ENCODE data around the gene HIBCH. TPM values are rescaled to one million over a fixed set of nuclear protein-coding genes. Genes with fewer than 3 reads are reported as not detected.
A peak's percentile ranks its signal among the peaks of the same experiment; 100 is the strongest.
"Not testable (repeated sequence)": the region's sequence is repeated elsewhere in the genome, so short reads cannot be mapped to it uniquely, and the experiment has no call there.

The HIBCH gene
- total and polyA plus RNA-seq, 4 experiments from 2014 or later = 19.3 to 22.3 (median 19.8) TPM

- intact Hi-C loops (cut with micrococcal nuclease) = loop anchor here (10.0 kb wide), 1 partner anchor 867 kb away; the partner anchor contains the start of gene WDR75
- no peaks in the 10 kb centered on the region for H3K4me1 ChIP-seq (ENCODE audit: insufficient read depth, low read length)
- H3K36me3 ChIP-seq (ENCODE audit: insufficient read depth, low read length) = no peaks in the 10 kb centered on the region
- Mint-ChIP-seq H3K27me3 (no peaks in the 10 kb centered on the region), H3K27ac (no peak overlapping the region), H3K4me1 (peaks cover 12 to 20% (median 16%) of the 10 kb centered on the region in 4 donors), H3K9me3 (no peaks in the 10 kb centered on the region), H3K4me3 (no peak overlapping the region), H3K36me3 (peaks cover 34 to 36% of the 10 kb centered on the region in 2 donors)
- DNase-seq = no peak
- CTCF ChIA-PET (ENCODE audit: partially characterized antibody) = no interaction called here
- no peaks in the 10 kb centered on the region for H3K9me3 ChIP-seq (ENCODE audit: control insufficient read depth in 1 of 2, low read length in 2 of 2)
- POLR2A ChIA-PET (ENCODE audit: partially characterized antibody) = interaction anchor here (1.3 kb wide), 1 partner anchor 10 kb away, joined by 3 read pairs; no protein-coding TSS in a partner anchor
- no peaks in the 10 kb centered on the region for H3K27me3 ChIP-seq (ENCODE audit: insufficient read depth, low read length)
- H3K4me3 ChIP-seq (ENCODE audit: low read length in 2 of 2) = no peak overlapping the region
- no peak overlapping the region for H3K27ac ChIP-seq (ENCODE audit: low read depth, low read length)
These were observed 7.6 kb downstream of the HIBCH start for GRCh38 chr2:190311893-190312634.

- H3K27ac ChIP-seq (ENCODE audit: low read depth, low read length) = no peak overlapping the region
- Mint-ChIP-seq H3K36me3 (peaks cover 50 to 56% of the 10 kb centered on the region in 2 donors), H3K9me3 (no peaks in the 10 kb centered on the region), H3K4me1 (peaks cover 9 to 21% (median 16%) of the 10 kb centered on the region in 4 donors), H3K27me3 (no peaks in the 10 kb centered on the region), H3K4me3 (no peak overlapping the region), H3K27ac (peak overlapping the region in 2 of 7 donors; percentile 5 to 26)
- H3K4me1 ChIP-seq (ENCODE audit: insufficient read depth, low read length) = no peaks in the 10 kb centered on the region
- DNase-seq = no peak
- H3K4me3 ChIP-seq (ENCODE audit: low read length in 2 of 2) = no peak overlapping the region
- no peaks in the 10 kb centered on the region for H3K9me3 ChIP-seq (ENCODE audit: control insufficient read depth in 1 of 2, low read length in 2 of 2)
- ChIA-PET CTCF (ENCODE audit: partially characterized antibody) (no interaction called here), POLR2A (ENCODE audit: partially characterized antibody) (no interaction called here)
- intact Hi-C loops (cut with micrococcal nuclease) = no loop called here
- H3K36me3 ChIP-seq (ENCODE audit: insufficient read depth, low read length) = peaks cover 4% of the 10 kb centered on the region
- H3K27me3 ChIP-seq (ENCODE audit: insufficient read depth, low read length) = no peaks in the 10 kb centered on the region
These were observed 11.6 kb downstream of the HIBCH start for GRCh38 chr2:190308031-190308430.

- peaks cover 0 to 3% (median 2%) of the 10 kb centered on the region in 8 donors for H3K9me3 Mint-ChIP-seq
- H3K36me3 ChIP-seq (ENCODE audit: insufficient read depth, low read length) = peaks cover 4% of the 10 kb centered on the region
- H3K4me1 Mint-ChIP-seq = peaks cover 6 to 24% (median 16%) of the 10 kb centered on the region in 4 donors
- no peak for DNase-seq
- intact Hi-C loops (cut with micrococcal nuclease) = no loop called here
- H3K27ac ChIP-seq (ENCODE audit: low read depth, low read length) = no peak overlapping the region
- H3K27ac Mint-ChIP-seq = no peak overlapping the region
- ChIA-PET CTCF (ENCODE audit: partially characterized antibody) (no interaction called here), POLR2A (ENCODE audit: partially characterized antibody) (no interaction called here)
- H3K27me3 ChIP-seq (ENCODE audit: insufficient read depth, low read length) = no peaks in the 10 kb centered on the region
- H3K4me3 ChIP-seq (ENCODE audit: low read length in 2 of 2) = no peak overlapping the region
- no peaks in the 10 kb centered on the region for H3K27me3 Mint-ChIP-seq
- no peaks in the 10 kb centered on the region for H3K4me1 ChIP-seq (ENCODE audit: insufficient read depth, low read length)
- H3K4me3 Mint-ChIP-seq = no peak overlapping the region
- H3K9me3 ChIP-seq (ENCODE audit: control insufficient read depth in 1 of 2, low read length in 2 of 2) = no peaks in the 10 kb centered on the region
- H3K36me3 Mint-ChIP-seq = peaks cover 55 to 63% of the 10 kb centered on the region in 2 donors
These were observed 15.2 kb downstream of the HIBCH start for GRCh38 chr2:190304404-190304803.

- Histone ChIP-seq H3K4me1 (ENCODE audit: insufficient read depth, low read length) (no peaks in the 10 kb centered on the region), H3K27ac (ENCODE audit: low read depth, low read length) (no peak overlapping the region), H3K36me3 (ENCODE audit: insufficient read depth, low read length) (peaks cover 4% of the 10 kb centered on the region), H3K9me3 (ENCODE audit: control insufficient read depth in 1 of 2, low read length in 2 of 2) (no peaks in the 10 kb centered on the region), H3K27me3 (ENCODE audit: insufficient read depth, low read length) (no peaks in the 10 kb centered on the region), H3K4me3 (ENCODE audit: low read length in 2 of 2) (no peak overlapping the region)
- intact Hi-C loops (cut with micrococcal nuclease) = no loop called here
- Mint-ChIP-seq H3K36me3 (peaks cover 51 to 62% of the 10 kb centered on the region in 2 donors), H3K27me3 (no peaks in the 10 kb centered on the region), H3K27ac (no peak overlapping the region), H3K9me3 (peaks cover 0 to 4% (median 2%) of the 10 kb centered on the region in 8 donors), H3K4me3 (no peak overlapping the region), H3K4me1 (peaks cover 6 to 24% (median 16%) of the 10 kb centered on the region in 4 donors)
- CTCF ChIA-PET (ENCODE audit: partially characterized antibody) = interaction anchor here (1.3 kb wide), 1 partner anchor 541 kb away, joined by 3 read pairs; the partner anchor contains the start of gene OSGEPL1
- no peak for DNase-seq
- POLR2A ChIA-PET (ENCODE audit: partially characterized antibody) = no interaction called here
These were observed 16.0 kb downstream of the HIBCH start for GRCh38 chr2:190303647-190304046.

- H3K4me1 Mint-ChIP-seq = peaks cover 6 to 24% (median 14%) of the 10 kb centered on the region in 4 donors
- Histone ChIP-seq H3K4me1 (ENCODE audit: insufficient read depth, low read length) (no peaks in the 10 kb centered on the region), H3K27me3 (ENCODE audit: insufficient read depth, low read length) (no peaks in the 10 kb centered on the region), H3K27ac (ENCODE audit: low read depth, low read length) (no peak overlapping the region), H3K4me3 (ENCODE audit: low read length in 2 of 2) (no peak overlapping the region), H3K9me3 (ENCODE audit: control insufficient read depth in 1 of 2, low read length in 2 of 2) (no peaks in the 10 kb centered on the region), H3K36me3 (ENCODE audit: insufficient read depth, low read length) (peaks cover 4% of the 10 kb centered on the region)
- ChIA-PET POLR2A (ENCODE audit: partially characterized antibody) (interaction anchor here (1.8 kb wide), 1 partner anchor 10 kb away, joined by 3 read pairs; no protein-coding TSS in a partner anchor), CTCF (ENCODE audit: partially characterized antibody) (no interaction called here)
- no peak overlapping the region for H3K4me3 Mint-ChIP-seq
- intact Hi-C loops (cut with micrococcal nuclease) = no loop called here
- DNase-seq = no peak
- no peaks in the 10 kb centered on the region for H3K27me3 Mint-ChIP-seq
- peaks cover 53 to 57% of the 10 kb centered on the region in 2 donors for H3K36me3 Mint-ChIP-seq
- no peak overlapping the region for H3K27ac Mint-ChIP-seq
- peaks cover 0 to 11% (median 2%) of the 10 kb centered on the region in 8 donors for H3K9me3 Mint-ChIP-seq
These were observed 17.6 kb downstream of the HIBCH start for GRCh38 chr2:190302052-190302451.

GRCh38 chr2:190301032-190301431 is 18.6 kb downstream of the HIBCH start:
- H3K9me3 Mint-ChIP-seq = peaks cover 0 to 11% (median 2%) of the 10 kb centered on the region in 8 donors
- DNase-seq = no peak
- ChIA-PET POLR2A (ENCODE audit: partially characterized antibody) (interaction anchor here (1.8 kb wide), 1 partner anchor 11 kb away, joined by 3 read pairs; no protein-coding TSS in a partner anchor), CTCF (ENCODE audit: partially characterized antibody) (no interaction called here)
- no peak overlapping the region for H3K27ac ChIP-seq (ENCODE audit: low read depth, low read length)
- peaks cover 6 to 24% (median 14%) of the 10 kb centered on the region in 4 donors for H3K4me1 Mint-ChIP-seq
- H3K4me3 ChIP-seq (ENCODE audit: low read length in 2 of 2) = no peak overlapping the region
- intact Hi-C loops (cut with micrococcal nuclease) = no loop called here
- H3K36me3 Mint-ChIP-seq = peaks cover 51 to 53% of the 10 kb centered on the region in 2 donors
- H3K36me3 ChIP-seq (ENCODE audit: insufficient read depth, low read length) = peaks cover under 1% of the 10 kb centered on the region
- H3K9me3 ChIP-seq (ENCODE audit: control insufficient read depth in 1 of 2, low read length in 2 of 2) = no peaks in the 10 kb centered on the region
- H3K4me1 ChIP-seq (ENCODE audit: insufficient read depth, low read length) = no peaks in the 10 kb centered on the region
- no peaks in the 10 kb centered on the region for H3K27me3 ChIP-seq (ENCODE audit: insufficient read depth, low read length)
- H3K27ac Mint-ChIP-seq = peak overlapping the region in 2 of 7 donors; percentile 21 to 26
- no peaks in the 10 kb centered on the region for H3K27me3 Mint-ChIP-seq
- no peak overlapping the region for H3K4me3 Mint-ChIP-seq

GRCh38 chr2:190297880-190298279 is 21.7 kb downstream of the HIBCH start:
- intact Hi-C loops (cut with micrococcal nuclease); H3K4me1 Mint-ChIP-seq; H3K27ac ChIP-seq (ENCODE audit: low read depth, low read length); H3K4me3 Mint-ChIP-seq; H3K27me3 Mint-ChIP-seq; CTCF ChIA-PET (ENCODE audit: partially characterized antibody); H3K4me3 ChIP-seq (ENCODE audit: low read length in 2 of 2); H3K27me3 ChIP-seq (ENCODE audit: insufficient read depth, low read length); DNase-seq; H3K27ac Mint-ChIP-seq; H3K36me3 ChIP-seq (ENCODE audit: insufficient read depth, low read length); H3K9me3 ChIP-seq (ENCODE audit: control insufficient read depth in 1 of 2, low read length in 2 of 2); H3K4me1 ChIP-seq (ENCODE audit: insufficient read depth, low read length): not testable (repeated sequence)
- Mint-ChIP-seq H3K9me3 (peaks cover 0 to 11% (median 2%) of the 10 kb centered on the region in 8 donors), H3K36me3 (peaks cover 53 to 63% of the 10 kb centered on the region in 2 donors)
- POLR2A ChIA-PET (ENCODE audit: partially characterized antibody) = interaction anchor here (1.0 kb wide), 1 partner anchor 21 kb away, joined by 3 read pairs; no protein-coding TSS in a partner anchor

Data from CD4-positive, alpha-beta memory T cell (primary cell).